GM19351 (cell line): ENCODE measurements around the gene MXRA7.

Experiments used
- ATAC-seq: cut with Tn5 transposase; IDR thresholded peaks from one replicate; pipeline ENCODE4 v1.9.1; 2021; ENCODE audit warnings: mild to moderate bottlenecking, moderate library complexity; ENCODE audit not compliant: unreplicated experiment

MXRA7 gene

DNA sequence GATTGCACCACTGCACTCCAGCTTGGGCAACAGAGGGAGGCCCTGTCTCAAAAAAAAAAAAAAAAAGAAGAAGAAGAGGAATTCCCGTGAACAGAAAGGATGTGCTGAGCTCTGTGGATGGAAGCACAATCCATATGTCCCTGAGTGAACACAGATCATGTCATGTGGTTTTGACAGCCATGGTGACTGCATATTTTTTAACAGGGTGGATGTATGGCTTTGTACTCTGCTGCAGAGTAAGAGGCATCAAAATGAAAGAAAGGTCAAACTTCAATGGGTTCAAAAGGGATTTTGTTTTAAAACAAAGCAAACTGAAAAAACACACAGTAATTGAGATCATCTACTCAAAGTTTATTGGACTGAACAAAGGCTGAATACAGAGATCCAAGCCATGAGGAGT is 31.5 kb downstream of the MXRA7 start:
- ATAC-seq, result no peak

DNA sequence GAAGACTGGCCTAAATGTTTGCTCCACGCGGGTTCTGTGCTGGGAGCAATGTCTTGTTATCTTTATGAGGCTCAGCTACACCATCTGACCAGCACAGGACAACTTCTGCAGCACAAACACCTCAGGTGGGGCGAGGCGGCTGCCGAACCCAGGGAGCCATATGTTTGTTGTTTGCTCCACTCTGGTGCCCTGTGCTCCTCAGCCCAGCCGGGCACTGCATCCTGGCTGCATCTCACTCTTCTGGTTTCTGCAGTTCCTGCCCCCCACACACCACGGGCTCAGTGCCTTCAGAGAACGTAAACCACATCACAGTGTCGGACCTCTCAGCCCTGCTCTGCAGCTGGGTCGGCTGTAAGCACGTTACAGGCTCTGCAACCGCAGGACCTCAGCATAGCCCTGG is 32.4 kb downstream of the MXRA7 start:
- no peak for ATAC-seq

DNA sequence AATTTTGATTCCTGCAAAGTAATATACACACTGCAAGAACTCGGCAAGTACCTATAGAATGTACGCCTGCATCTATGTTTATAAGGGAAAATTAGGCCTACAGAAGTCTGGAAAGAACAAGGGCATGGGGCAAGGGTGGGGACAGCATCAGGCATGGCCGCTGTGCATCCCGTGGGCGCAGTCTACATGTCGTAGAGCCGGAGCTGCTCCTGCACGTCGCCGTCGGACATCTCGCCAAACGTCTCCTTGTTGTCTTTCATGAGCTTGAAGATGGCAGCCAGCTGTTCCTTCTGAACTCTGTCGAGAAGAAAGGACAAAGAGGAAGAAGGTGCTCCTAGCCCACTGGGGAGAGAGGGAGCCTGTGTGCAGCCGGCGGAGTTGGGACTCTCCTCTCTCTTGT is 33.4 kb downstream of the MXRA7 start:
- no peak for ATAC-seq

DNA sequence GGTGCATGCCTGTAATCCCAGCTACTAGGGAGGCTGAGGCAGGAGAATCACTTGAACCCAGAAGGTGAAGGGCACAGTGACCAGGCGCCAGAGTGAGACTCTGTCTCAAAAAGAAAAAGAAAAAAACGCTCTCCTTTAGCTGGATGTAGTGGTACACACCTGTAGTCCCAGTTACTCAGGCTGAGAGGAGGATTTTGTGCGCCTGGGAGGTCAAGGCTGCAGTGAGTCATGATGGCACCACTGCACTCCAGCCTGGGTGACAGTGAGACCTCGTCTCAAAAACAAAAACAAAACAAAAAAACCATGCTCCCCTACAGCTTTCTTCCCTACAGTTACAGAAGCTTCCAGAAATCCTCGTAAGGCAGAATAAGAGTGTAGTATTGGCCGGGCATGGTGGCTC is 34.1 kb downstream of the MXRA7 start:
- ATAC-seq, result no peak

DNA sequence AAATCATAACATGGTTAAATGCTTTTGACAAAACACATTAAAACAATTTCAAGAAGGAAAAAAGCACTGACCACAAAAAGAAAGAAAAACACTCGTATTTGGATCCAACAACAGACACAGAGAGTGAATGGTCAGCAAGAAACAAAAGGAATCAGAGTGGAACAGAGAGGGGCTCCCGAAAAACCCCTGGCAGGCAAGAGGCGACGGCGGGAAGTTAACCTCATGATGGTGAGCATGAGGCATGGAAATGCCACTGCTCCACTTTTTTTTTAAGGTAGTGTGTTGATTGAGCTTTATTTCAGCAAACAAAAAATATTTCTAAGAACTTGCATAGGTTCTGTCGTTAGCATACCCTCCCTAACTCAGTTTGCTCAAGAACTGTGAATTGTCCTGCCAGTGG is 35.1 kb downstream of the MXRA7 start:
- no peak for ATAC-seq

DNA sequence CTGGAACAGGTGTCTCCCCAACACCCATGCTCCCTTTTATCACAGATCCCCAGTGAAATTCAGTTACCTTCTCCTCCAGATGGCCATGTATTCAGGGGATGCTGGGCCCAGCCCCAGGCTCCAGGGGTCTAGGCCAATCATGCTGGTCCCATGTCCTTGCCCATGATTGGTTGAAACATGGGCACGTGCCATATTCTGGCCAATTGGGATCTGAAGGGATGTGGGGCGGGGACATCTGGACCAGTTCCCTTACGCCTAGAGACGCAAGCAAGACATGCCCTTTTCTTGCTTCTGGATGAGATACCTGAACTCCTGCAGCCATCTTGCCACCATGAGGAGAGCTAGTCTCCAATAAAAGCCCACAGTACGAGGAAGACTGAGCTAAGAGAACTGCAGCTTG is 36.2 kb downstream of the MXRA7 start:
- ATAC-seq, result no peak

DNA sequence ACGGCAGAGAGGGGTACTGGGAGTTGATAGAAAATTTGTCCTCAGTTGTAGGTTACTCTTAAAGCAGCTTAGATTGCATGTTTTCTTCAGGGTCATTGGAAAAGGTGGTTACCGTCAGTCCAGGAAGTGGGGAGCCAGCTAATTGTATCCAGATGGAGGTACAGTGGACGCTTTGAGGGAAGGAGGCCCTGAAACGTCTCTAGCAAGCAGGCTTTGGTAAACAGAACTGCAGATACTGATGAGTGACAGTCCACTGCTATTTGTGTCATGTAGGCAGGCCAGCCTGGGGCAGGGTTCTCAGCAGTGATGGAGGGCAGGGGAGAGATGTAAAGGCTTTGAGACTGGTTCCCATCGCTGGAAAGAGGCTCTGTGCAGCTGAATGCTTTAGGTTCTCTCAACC is 37.0 kb downstream of the MXRA7 start:
- ATAC-seq, result no peak

DNA sequence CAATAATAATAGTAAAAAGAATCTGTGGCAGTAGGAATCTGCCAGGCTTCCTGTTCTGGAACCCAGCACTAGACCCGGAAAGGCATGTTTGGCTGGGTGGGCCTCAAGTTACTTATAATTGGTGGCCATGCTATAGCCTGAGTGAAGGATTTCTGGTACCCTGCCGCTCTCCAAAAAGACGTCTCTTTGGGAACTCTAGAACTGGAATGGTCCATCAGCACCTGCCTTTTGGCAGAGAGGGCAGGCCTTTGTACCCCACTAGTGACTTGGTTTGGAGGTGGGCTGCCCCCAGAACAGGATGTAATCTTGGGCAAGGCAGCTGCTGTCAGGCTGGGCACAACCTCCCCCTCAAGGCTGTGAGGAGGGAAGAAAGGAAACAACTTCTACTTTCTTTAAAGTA is 37.9 kb downstream of the MXRA7 start:
- ATAC-seq, result no peak

DNA sequence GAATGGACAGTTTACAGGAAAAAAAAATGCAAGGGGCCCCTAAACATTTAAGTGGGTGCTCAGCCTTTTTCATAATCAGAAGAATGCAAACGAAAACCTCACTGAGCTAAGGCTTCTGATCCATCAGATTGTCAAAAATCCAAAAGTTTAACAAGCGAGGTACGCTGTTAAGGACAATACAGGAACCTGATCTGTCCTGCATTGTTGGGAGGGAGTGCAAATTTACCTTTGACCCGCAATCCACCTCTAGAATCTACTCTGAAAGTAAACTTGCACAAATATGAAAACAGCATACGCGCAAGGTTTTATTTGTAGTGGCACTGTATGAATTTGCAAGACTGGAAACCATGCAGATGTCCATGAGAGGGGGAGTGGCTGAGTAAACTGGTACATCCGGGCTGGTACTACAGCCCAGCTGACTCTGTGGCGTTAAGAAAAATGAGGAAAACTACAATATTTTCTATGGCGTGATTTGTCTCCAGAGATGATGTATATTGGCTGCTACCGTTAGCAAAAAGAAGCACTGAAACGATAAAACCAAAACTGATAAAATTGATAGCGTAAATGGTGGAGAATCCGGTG is 38.4 kb downstream of the MXRA7 start:
- ATAC-seq, result no peak

DNA sequence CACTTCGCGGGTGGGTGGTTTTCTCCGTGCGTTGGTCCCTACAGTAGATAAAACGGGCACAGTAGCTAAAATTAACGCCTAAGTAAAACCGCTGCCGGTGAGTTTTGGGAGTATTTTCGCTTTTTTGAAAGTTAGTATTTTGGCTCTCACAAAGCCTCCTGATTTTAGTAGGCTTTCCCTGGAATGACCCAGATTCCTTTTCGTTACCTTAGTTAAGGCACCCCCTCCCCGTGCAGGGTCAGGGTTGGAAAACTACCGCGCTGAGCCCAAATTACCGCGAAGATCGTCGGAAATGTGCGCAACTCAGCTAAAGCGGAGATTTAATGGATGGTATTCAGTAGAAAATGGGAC is 38.9 kb downstream of the MXRA7 start:
- ATAC-seq, result peak; percentile 9

DNA sequence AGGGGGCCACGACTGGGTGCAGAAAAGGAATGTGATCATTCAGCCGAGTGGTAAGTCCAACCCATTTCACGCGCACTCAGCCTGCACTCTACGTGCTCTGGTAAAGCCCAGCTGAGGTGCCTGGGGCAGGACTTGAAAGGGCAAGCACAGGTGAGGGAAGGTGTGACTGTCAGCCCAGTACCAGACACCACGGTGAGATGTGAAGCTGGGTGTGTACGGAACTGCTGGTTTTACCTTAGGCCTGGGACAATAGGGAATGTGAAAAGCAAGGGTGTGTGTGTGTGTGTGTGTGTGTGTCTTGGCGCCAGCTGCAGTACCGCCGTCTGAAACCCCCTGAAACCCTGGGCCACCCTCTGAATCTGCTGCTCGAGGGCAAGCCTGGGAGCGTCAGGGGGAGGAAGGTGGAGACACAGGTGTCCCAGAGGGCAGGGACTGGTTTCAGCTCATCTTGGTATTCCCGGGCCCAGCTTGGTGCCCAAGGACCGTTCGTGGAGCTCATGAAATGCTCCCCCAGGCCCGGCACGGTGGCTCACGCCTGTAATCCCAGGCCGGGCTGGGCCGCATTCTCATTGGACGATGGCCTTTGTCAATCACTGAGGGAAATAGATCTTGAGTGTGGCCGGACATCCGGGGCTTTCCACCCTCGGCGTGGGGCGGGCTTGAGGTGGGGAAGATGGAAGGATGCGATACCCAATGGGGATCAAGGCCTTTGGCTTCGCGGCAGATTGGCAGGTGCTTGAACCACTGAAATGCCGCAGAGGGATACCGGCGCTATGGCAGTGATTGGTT is 39.4 kb downstream of the MXRA7 start:
- ATAC-seq, result peak; percentile 99

DNA sequence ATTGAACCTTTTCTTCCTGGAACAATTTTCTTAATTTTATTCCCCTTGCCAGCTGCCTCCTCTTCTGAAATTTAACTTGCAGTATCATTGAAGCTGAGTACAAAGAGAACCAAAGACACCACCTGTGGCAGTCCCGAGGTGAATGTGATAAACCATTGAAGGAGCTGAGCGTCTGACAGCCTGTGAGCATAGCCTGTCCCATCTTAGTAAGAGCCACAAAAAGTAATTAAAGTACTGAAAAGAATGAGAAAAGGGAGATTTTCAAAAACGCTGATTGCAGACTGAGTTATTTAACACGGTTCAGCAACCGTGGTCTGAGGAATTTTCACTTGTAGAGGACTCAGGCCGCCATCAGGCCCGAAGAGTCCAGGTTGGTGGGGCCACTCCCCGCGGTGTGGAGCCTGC is 40.0 kb downstream of the MXRA7 start:
- no peak for ATAC-seq

DNA sequence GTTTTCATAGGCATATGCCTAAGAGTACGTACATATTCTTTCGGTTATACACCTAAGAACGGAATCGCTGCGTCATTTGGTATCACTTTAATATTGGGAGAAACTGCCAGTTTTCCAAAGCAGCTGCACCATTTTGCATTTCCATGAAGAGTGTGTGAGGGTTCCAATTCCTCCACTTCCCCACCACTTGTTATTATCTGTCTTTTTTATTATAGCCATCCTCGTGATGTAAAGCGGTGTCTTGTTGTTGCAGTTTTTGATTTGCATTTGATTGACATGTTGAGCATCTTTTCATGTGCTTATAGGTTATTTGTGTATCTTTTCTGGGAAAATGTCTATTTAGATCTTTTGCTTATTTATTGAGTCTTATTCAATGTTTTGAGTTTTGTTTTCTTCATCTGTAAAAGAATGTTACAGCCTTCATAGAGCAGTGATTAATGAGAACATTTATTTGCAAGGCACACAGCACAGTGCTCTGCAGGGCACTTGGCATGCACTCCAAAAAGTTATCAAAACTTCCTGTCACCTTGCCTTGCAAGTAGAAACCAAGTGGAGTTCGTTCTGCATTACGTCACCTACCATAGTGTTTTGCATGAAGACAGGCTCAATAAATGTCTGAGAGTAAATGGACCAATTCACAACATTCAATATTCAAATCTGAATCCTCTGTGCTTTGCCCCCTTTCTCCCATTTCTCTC is 40.6 kb downstream of the MXRA7 start:
- ATAC-seq, result no peak

DNA sequence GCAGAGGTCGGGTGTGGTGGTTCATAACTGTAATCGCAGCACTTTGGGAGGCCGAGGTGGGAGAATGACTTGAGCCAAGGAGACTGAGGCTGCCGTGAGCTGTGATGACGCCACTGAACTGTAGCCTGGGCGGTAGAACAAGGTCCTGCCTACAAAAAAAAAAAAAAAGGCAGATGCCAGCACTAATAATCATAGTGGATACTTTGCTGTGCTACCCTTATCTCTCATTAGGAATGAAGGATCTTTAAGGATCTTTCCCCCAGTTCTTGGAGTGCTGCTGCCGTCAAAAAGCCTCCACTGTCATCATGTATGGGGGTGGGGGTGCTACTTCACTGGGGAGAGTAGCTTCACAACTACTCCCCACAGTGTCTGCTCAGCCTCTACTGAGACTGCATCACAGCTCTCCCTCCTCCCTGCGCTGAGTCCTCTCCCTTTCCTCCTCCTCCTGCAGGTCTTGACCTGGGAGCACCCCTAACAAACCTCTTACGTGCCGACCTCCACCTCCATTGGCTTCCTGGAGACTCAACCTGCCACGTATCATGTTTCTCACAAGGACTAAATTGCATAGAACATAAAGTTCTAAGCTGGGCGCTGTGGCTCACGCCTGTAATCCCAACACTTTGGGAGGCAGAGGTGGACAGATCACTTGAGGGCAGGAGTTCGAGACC is 42.8 kb downstream of the MXRA7 start:
- ATAC-seq, result no peak

DNA sequence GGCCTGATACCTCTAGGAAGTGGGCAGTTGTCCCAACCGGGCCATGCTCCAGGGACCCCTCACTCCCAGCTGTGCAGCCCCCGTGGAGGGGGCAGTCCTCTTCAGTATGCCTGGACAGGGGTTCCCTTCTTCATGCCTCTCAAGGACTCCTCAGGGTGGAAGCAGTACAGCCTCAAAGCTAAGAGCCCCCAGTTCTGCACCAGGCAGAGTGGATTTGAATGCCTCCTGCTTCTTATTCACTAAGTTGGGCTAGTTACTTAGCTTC is 43.3 kb downstream of the MXRA7 start:
- ATAC-seq, result no peak

DNA sequence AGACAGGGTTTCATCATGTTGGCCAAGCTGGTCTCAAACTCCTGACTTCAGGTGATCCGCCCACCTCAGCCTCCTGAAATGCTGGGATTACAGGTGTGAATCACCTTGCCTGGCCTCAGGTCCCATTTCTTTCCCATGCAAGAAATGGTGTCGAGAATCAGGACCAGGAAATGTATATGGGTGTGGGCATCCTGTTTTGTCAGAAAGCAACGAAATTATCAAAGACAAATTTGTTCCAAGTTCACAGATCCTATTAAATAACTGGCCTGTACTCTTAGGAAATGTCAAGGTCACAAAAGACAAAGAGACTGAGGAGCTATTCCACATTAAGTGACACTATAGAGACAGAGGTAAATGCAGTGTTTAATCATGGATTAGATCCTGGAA is 50.1 kb downstream of the MXRA7 start:
- ATAC-seq, result no peak

DNA sequence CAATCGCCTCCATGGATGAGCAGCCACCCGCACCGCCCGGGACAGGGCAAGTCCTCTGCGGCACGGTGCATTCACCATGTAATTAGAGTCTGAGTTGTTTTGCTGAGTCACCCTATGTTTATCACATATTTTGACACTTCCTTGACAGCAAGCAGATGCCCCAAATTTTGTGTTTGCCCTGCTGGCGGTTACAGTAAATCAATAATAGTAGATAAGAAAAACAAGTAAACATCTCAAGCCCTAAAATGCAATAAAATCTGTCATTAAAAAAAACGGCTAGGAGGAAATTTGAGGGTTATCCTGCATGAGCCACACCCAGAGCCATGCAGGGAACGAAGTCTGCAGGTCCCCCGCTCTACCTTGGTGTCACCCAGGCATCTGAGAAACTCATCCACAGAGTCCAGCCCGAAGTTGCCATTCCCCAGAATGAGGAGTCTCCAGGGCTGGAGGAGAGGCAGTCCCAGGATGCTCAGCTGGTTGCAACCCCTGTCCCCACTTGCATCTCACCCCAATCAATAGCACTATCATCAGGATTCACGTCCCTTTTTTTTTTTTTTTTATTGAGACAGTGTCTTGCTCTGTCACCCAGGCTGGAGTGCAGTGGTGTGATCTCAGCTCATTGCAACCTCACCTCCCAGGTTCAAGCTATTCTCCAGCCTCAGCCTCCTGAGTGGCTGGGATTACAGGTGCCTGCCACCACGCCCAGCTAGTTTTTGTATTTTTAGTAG is 50.7 kb downstream of the MXRA7 start:
- no peak for ATAC-seq

DNA sequence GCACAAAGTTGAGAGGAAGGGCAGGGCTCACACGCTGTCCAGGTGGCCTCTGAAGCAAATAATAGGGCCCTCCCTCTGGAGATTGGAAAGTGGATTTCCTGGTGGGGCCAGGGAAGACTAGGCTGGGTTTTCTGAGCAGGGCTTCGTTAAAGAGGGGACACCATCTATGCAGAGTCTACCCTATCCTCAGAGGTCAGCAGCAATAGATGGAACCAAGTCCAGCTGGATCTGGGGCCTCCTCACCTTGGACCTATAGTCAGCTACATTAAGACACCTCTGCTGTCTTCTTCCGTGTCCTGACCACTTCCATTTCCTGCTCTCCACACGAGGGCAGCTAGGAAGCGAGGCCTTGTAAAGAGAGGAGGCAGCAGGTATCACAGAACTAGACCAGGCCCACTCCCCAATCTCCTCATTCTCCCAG is 52.5 kb downstream of the MXRA7 start:
- no peak for ATAC-seq

DNA sequence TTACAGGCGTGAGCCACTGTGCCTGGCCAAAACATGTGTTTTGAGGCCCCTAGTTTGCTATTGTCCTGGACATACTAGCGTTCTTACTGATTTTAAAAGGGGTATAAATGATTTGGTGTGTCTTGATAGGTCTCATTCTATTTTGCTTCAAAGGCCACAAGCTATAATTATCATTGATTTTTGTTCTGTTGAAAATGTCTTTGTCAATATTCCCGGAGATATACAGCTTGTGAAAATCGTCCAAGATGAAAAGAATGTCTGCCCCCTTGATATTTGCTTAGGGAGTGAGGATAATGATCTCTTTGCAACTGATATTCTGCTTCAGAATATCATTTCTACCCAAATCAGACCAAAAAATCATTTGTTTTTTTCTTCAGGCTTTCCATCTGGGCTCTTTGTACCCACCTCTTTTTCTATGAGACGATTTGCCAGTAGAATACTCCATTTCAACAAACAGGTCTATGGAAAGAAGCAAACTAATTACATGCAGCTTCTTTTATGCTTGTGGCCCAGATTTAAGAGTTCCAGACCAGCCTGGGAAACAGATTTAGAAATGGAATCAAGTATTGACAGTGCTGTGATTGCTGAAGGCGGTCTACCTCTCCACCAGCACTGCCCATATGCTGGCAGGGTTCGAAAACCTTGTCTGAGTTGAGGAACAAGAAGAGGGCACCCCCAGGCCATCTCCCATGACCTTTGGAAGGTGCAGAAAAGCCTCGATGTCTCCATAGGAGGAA is 53.1 kb downstream of the MXRA7 start:
- no peak for ATAC-seq

DNA sequence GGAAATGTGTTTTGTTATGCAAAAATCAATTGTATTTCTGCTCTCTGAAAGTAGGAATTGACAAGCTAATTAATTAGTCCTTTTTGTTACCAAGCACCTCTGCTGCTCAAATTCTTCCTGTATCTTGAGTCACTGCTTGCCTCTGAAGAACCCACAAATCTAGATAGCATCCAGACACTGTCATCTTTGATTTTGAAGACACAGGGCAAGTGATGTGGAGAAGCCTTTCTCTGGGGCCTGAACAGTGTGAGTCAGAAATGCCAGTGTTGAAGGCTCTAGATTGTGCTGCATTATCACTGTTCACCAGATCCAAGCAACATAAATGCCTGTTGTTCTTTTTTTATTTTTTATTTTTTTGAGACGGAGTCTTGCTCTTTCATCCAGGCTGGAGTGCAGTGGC is 56.4 kb downstream of the MXRA7 start:
- no peak for ATAC-seq

DNA sequence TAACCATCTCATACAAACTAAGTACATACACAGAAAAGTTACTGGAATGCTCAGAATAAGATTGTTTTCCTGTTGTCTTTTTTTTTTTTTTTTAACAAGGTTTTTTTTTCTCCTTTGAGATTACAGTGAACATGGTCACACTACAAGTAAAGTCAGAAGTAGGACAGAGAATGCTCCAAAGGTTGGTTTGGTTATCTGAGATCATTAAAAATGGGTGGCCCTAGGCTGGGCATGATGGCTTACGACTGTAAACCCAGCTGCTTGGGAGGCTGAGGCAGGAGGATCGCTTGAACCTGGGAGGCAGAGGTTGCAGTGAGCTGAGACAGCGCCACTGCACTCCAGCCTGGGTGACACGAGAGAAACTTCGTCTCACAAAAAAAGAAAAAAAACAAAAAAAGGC is 60.3 kb downstream of the MXRA7 start:
- no peak for ATAC-seq
